T-helper 17 cell (primary cell): Measurements from ENCODE around the gene ACTA2. TPM values are rescaled to one million over a fixed set of nuclear protein-coding genes. Genes with fewer than 3 reads are reported as not detected.

Experiments used
- ATAC-seq: fragments of 150-1000 bp; cut with Tn5 transposase; 2 replicates; pipeline ENCODE4 v1.10.0; 2021; ENCODE audit warnings: mild to moderate bottlenecking, moderate library complexity
- DNase-seq, 3 donors: peaks; one replicate each; pipeline versions ENCODE4 v3.0.0 to v3.0.0-alpha.2; 2020 to 2021
- H3K9me3 ChIP-seq: one replicate; pipeline ENCODE4 v1.7.0; 2013; ENCODE audit warnings: low read length, mild to moderate bottlenecking; ENCODE audit not compliant: control insufficient read depth, poor library complexity, severe bottlenecking
- H3K27ac Mint-ChIP-seq: one replicate; pipeline ENCODE4 v1.8.0; 2022; ENCODE audit warnings: mild to moderate bottlenecking, moderate library complexity, mixed read lengths
- H3K27me3 Mint-ChIP-seq: one replicate; pipeline ENCODE4 v1.8.0; 2022; ENCODE audit warnings: mixed read lengths
- H3K36me3 Mint-ChIP-seq: one replicate; pipeline ENCODE4 v1.8.0; 2022; ENCODE audit warnings: low read depth, mixed read lengths
- H3K4me1 Mint-ChIP-seq: one replicate; pipeline ENCODE4 v1.8.0; 2022; ENCODE audit warnings: mild to moderate bottlenecking, mixed read lengths
- H3K4me3 Mint-ChIP-seq: one replicate; pipeline ENCODE4 v1.8.0; 2022; ENCODE audit warnings: mild to moderate bottlenecking, moderate library complexity, mixed read lengths
- total RNA-seq, 4 donors: library from RNA in 2 of 4; stranded (reverse) in 2 of 4; gene quantifications; one replicate each; pipeline ENCODE4 v1.2.3 and lab custom pipeline; 2022 to 2026

Gene ACTA2
- total RNA-seq, 2 donors from 2014 or later = 3.8 to 4.6 TPM

DNA sequence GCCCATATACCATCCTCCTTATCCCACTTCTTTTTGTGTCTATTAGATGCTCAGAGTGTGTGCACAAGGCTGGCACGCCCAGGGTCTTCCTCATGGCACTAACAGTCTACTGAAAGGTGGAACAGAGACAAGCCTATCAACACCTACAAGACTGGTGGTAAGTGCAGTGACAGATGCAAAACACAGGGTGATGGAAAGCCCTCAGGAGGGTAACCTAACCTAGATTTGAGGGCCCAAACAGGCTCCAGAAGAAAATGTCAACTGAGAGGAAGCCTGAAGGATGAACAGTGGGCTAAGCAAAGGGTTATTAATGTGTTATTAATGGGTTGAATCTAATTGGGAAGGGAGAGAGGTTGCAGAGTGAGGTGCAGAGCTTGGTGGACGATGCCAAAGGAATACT lies 36.9 kb upstream of the ACTA2 start:
- no peaks in the 10 kb centered on the region for H3K27me3 Mint-ChIP-seq
- H3K9me3 ChIP-seq = no peaks in the 10 kb centered on the region
- no peak for ATAC-seq
- peaks cover 3% of the 10 kb centered on the region for H3K36me3 Mint-ChIP-seq
- H3K27ac Mint-ChIP-seq = peak overlapping the region; percentile 99
- peak overlapping the region; percentile 94 for H3K4me3 Mint-ChIP-seq
- H3K4me1 Mint-ChIP-seq = peaks cover 54% of the 10 kb centered on the region
- no peak for DNase-seq

- no peak for DNase-seq
- H3K36me3 Mint-ChIP-seq = peaks cover 3% of the 10 kb centered on the region
- no peaks in the 10 kb centered on the region for H3K9me3 ChIP-seq
- no peaks in the 10 kb centered on the region for H3K27me3 Mint-ChIP-seq
- H3K4me1 Mint-ChIP-seq = peaks cover 61% of the 10 kb centered on the region
- H3K27ac Mint-ChIP-seq = peak overlapping the region; percentile 99
- ATAC-seq = no peak
- no peak overlapping the region for H3K4me3 Mint-ChIP-seq
Observed at GRCh38 chr10:88987840-88988239, 35.3 kb upstream of the ACTA2 start.

DNA sequence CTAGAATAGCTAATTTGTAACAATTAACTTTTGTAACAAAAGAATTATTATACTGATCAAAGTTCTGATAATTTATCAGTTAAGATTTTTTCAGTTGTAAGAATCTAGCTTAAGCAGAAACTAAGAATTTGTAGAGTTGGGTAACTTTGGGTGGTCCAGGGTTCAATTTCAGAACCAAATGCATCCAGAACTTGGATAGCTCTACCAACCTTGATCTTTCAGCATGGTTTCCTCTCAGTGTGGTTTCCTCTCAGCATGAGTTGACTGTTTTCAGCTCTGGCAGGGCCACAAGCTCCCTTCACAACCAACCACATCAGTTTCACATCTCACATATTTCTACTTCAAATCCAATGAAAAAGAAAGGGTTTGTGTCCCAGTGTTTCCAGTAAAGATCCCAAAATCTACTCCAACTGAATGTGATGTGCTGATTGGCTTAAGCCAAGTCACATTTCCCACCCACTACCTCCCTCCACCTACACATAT lies 34.7 kb upstream of the ACTA2 start:
- DNase-seq (no peak), ATAC-seq (no peak)
- Mint-ChIP-seq H3K27me3 (no peaks in the 10 kb centered on the region), H3K36me3 (peaks cover 3% of the 10 kb centered on the region), H3K4me3 (no peak overlapping the region), H3K4me1 (peaks cover 58% of the 10 kb centered on the region), H3K27ac (no peak overlapping the region)
- H3K9me3 ChIP-seq = no peaks in the 10 kb centered on the region

- ATAC-seq (no peak), DNase-seq (no peak)
- H3K27me3 Mint-ChIP-seq = no peaks in the 10 kb centered on the region
- H3K36me3 Mint-ChIP-seq = peaks cover 3% of the 10 kb centered on the region
- no peaks in the 10 kb centered on the region for H3K9me3 ChIP-seq
- H3K4me3 Mint-ChIP-seq = no peak overlapping the region
- H3K27ac Mint-ChIP-seq = no peak overlapping the region
- peaks cover 52% of the 10 kb centered on the region for H3K4me1 Mint-ChIP-seq
Observed at GRCh38 chr10:88986549-88987242, 34.1 kb upstream of the ACTA2 start.

DNA sequence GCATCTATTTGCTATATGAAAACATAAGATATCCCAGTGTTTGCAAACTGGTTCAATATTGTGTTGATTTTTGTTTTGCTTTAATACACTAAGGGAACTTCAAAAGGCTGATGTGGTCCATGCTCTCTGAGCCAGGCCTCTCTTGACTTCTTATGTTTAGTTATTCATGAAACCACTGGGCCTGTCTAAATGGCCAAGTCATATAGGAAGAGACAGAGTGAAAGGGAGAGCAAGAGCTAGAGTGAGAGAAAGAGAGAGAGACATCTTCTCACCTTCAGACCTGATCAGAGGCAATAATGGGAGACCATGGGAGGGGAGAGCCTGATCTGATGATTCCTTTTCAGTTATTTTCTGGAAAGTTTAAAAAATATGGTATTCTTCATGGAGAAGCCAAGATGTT lies 32.0 kb upstream of the ACTA2 start:
- Mint-ChIP-seq H3K27ac (peak overlapping the region; percentile 84), H3K36me3 (no peaks in the 10 kb centered on the region), H3K4me3 (peak overlapping the region; percentile 13), H3K27me3 (no peaks in the 10 kb centered on the region), H3K4me1 (peaks cover 42% of the 10 kb centered on the region)
- no peaks in the 10 kb centered on the region for H3K9me3 ChIP-seq
- DNase-seq = no peak
- no peak for ATAC-seq

DNA sequence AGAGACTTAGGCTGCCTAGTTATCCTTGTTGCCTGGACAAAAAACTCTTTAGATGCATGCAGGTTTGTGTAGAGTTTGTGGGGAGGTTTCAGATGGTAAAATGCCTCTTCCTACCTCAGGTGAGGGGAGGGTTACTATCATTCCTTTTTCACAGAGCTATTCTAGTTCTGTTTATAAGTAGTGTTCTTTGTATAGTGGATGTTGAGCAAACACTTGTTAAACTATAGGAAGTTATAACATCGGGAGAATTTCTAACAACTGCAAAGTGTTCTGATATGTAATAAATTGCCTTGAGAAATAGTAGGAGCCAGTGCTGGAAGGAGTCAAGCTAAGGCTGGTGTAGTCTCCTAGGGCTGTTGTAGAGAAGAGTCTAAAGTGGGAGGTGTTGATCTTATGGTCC lies 31.4 kb upstream of the ACTA2 start:
- Mint-ChIP-seq H3K4me1 (peaks cover 39% of the 10 kb centered on the region), H3K36me3 (no peaks in the 10 kb centered on the region)

DNA sequence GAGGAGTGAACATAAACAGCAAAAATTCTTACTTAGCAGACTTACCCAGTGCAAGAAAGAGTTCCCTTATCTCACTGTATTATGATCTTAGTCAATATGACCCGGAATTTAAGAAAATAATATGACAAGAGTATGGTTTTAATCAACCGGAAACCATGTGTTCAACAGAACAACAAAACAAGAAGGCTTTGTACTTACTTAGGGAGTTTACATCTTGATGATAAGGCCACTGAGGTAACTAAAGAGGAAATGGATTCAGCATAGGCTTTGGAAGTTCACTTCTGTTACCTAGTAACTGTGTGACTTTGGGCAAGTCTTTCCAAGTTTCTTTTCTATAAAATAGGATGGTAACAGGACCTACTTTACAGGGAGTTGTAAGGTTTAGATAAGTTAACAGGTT lies 30.6 kb upstream of the ACTA2 start:
- Mint-ChIP-seq H3K27ac (peak overlapping the region; percentile 84), H3K36me3 (no peaks in the 10 kb centered on the region), H3K4me3 (no peak overlapping the region), H3K27me3 (no peaks in the 10 kb centered on the region), H3K4me1 (peaks cover 35% of the 10 kb centered on the region)
- ATAC-seq = peak; percentile 73
- no peak for DNase-seq
- no peaks in the 10 kb centered on the region for H3K9me3 ChIP-seq

More for the DNA sequence above, 31.4 kb upstream of the ACTA2 start:
- ATAC-seq (no peak), DNase-seq (no peak)
- no peak overlapping the region for H3K4me3 Mint-ChIP-seq
- H3K27ac Mint-ChIP-seq = peak overlapping the region; percentile 84
- no peaks in the 10 kb centered on the region for H3K9me3 ChIP-seq
- H3K27me3 Mint-ChIP-seq = no peaks in the 10 kb centered on the region

DNA sequence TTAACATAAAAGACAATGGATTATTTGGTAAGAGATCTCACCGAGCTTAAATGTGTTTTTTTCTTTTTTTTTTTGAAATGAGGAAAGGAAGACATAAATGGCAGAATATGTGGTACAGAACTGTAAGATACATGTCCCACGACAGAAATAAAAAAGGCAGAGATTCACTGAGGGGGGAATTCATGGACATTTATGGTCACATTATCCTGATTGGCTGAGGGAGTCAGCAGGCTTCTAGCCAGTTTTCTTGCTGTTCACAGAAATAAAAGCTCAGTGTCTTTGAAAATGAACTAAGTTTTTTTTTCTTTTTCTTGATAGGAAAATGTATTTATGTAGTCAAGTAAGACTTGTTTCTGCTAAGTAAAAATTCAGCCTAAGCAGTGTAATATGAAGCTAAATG lies 29.8 kb upstream of the ACTA2 start:
- DNase-seq (no peak), ATAC-seq (no peak)
- Mint-ChIP-seq H3K4me3 (no peak overlapping the region), H3K36me3 (no peaks in the 10 kb centered on the region), H3K27me3 (no peaks in the 10 kb centered on the region), H3K27ac (peak overlapping the region; percentile 84), H3K4me1 (peaks cover 29% of the 10 kb centered on the region)
- H3K9me3 ChIP-seq = no peaks in the 10 kb centered on the region

- no peaks in the 10 kb centered on the region for H3K27me3 Mint-ChIP-seq
- H3K4me1 Mint-ChIP-seq = peaks cover 27% of the 10 kb centered on the region
- ATAC-seq (no peak), DNase-seq (no peak)
- peak overlapping the region; percentile 84 for H3K27ac Mint-ChIP-seq
- no peaks in the 10 kb centered on the region for H3K9me3 ChIP-seq
- no peaks in the 10 kb centered on the region for H3K36me3 Mint-ChIP-seq
- H3K4me3 Mint-ChIP-seq = peak overlapping the region; percentile 60
Observed at GRCh38 chr10:88981435-88981834, 28.9 kb upstream of the ACTA2 start.

- no peaks in the 10 kb centered on the region for H3K9me3 ChIP-seq
- Mint-ChIP-seq H3K4me3 (no peak overlapping the region), H3K27ac (no peak overlapping the region), H3K4me1 (peaks cover 26% of the 10 kb centered on the region), H3K36me3 (no peaks in the 10 kb centered on the region), H3K27me3 (no peaks in the 10 kb centered on the region)
- DNase-seq = no peak
- no peak for ATAC-seq
Observed at GRCh38 chr10:88980800-88981199, 28.2 kb upstream of the ACTA2 start.

GRCh38 chr10:88980247-88980646 lies 27.7 kb upstream of the ACTA2 start:
- H3K4me1 Mint-ChIP-seq = peaks cover 24% of the 10 kb centered on the region
- no peak overlapping the region for H3K4me3 Mint-ChIP-seq
- ATAC-seq (no peak), DNase-seq (no peak)
- H3K36me3 Mint-ChIP-seq = no peaks in the 10 kb centered on the region
- no peaks in the 10 kb centered on the region for H3K27me3 Mint-ChIP-seq
- H3K27ac Mint-ChIP-seq = no peak overlapping the region
- H3K9me3 ChIP-seq = no peaks in the 10 kb centered on the region

GRCh38 chr10:88979603-88980002 lies 27.0 kb upstream of the ACTA2 start:
- no peak for ATAC-seq
- Mint-ChIP-seq H3K27ac (peak overlapping the region; percentile 90), H3K4me1 (peaks cover 29% of the 10 kb centered on the region), H3K36me3 (peaks cover 2% of the 10 kb centered on the region), H3K4me3 (no peak overlapping the region), H3K27me3 (no peaks in the 10 kb centered on the region)
- no peaks in the 10 kb centered on the region for H3K9me3 ChIP-seq
- DNase-seq = no peak

DNA sequence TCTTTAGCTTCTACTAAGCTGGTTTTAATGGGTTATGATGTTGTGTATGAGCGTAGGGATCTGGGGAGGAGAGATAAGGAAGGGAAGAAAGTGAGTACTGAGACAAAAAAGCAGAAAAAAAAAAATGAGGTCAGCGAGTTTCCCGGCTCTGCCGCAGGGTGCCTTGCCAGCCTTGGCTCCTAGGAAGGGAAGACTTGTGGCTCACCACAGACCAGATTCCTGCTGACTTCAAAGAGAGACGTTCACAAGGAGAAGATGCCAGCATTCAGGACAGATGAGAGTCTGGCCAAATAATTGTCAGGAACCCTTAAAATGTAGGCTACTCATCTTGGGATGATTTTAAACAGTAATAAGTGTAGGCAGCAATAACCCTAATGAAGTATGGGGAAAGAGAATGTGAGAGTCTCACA lies 26.6 kb upstream of the ACTA2 start:
- Mint-ChIP-seq H3K4me3 (no peak overlapping the region), H3K4me1 (peaks cover 25% of the 10 kb centered on the region), H3K36me3 (peaks cover 2% of the 10 kb centered on the region), H3K27ac (peak overlapping the region; percentile 90), H3K27me3 (no peaks in the 10 kb centered on the region)
- DNase-seq (no peak), ATAC-seq (no peak)
- H3K9me3 ChIP-seq = no peaks in the 10 kb centered on the region

- no peaks in the 10 kb centered on the region for H3K9me3 ChIP-seq
- peak overlapping the region; percentile 90 for H3K27ac Mint-ChIP-seq
- H3K36me3 Mint-ChIP-seq = peaks cover 2% of the 10 kb centered on the region
- no peak for ATAC-seq
- H3K4me1 Mint-ChIP-seq = peaks cover 21% of the 10 kb centered on the region
- H3K4me3 Mint-ChIP-seq = no peak overlapping the region
- no peaks in the 10 kb centered on the region for H3K27me3 Mint-ChIP-seq
- DNase-seq = no peak
Observed at GRCh38 chr10:88978463-88978862, 25.9 kb upstream of the ACTA2 start.
